B cell (primary cell): Measurements from ENCODE around the gene DSC3. TPM values are rescaled to one million over a fixed set of nuclear protein-coding genes. Genes with fewer than 3 reads are reported as not detected.

ENCODE experiments used
- ATAC-seq: fragments of 200-7000 bp; cut with Tn5 transposase; one replicate; pipeline ENCODE4 v1.10.0; 2021; ENCODE audit warnings: low read depth, mild to moderate bottlenecking, moderate number of reproducible peaks, moderate library complexity
- CTCF ChIA-PET: fragments of 350-600 bp; sonication (Branson Sonifier 250); formaldehyde crosslinking; loops from one replicate; lab custom pipeline; 2021; ENCODE audit warnings: antibody characterized with exemption, inconsistent platforms; lab: Charles Lee
- POLR2A ChIA-PET: fragments of 350-600 bp; sonication (Branson Sonifier 250); formaldehyde crosslinking; loops from one replicate; lab custom pipeline; 2021; ENCODE audit warnings: antibody characterized with exemption; lab: Charles Lee
- DNase-seq: peaks from one replicate; pipeline ENCODE4 v3.0.0; 2013
- H2AFZ ChIP-seq: 2 replicates; pipeline ENCODE4 v1.6.1; 2012; ENCODE audit warnings: mild to moderate bottlenecking, low read depth, low read length; ENCODE audit not compliant: insufficient read depth, poor library complexity, severe bottlenecking
- H3K27ac ChIP-seq, 2 donors: 1 replicate in 1 of 2; 2 replicates in 1 of 2; pipeline ENCODE4 v1.5.1; 2012 to 2013; ENCODE audit warnings: low read length in 2 of 2, mild to moderate bottlenecking in 2 of 2, moderate library complexity in 1 of 2
- H3K27me3 ChIP-seq, 4 experiments: fragments of 200-600 bp in 1 of 4; sonication (generic) in 1 of 4; replicated peaks in 1 of 4; 1 replicate in 2 of 4; 2 replicates in 2 of 4; pipeline versions ENCODE4 v1.6.1 to v1.7.0; 2013 to 2016; ENCODE audit warnings: low read length in 3 of 4, mild to moderate bottlenecking in 2 of 4, mixed read lengths in 1 of 4, moderate library complexity in 1 of 4; ENCODE audit not compliant: insufficient read depth in 4 of 4, control insufficient read depth in 3 of 4; ENCODE audit errors: control extremely low read depth in 1 of 4
- H3K36me3 ChIP-seq, 2 experiments: replicated peaks in 1 of 2; 1 replicate in 1 of 2; 2 replicates in 1 of 2; pipeline versions ENCODE4 v1.6.1 to v1.7.1; 2013; ENCODE audit warnings: low read length in 1 of 2; ENCODE audit not compliant: insufficient read depth in 2 of 2, control insufficient read depth in 1 of 2; ENCODE audit errors: control extremely low read depth in 1 of 2, extremely low read depth in 1 of 2
- H3K4me1 ChIP-seq, 2 donors: fragments of 200-600 bp in 1 of 2; sonication (generic) in 1 of 2; 1 replicate in 1 of 2; 2 replicates in 1 of 2; pipeline versions ENCODE4 v1.5.1 to v1.6.1; 2013 to 2017; ENCODE audit warnings: low read length in 2 of 2; ENCODE audit not compliant: control insufficient read depth in 2 of 2, insufficient read depth in 2 of 2
- H3K4me2 ChIP-seq: replicated peaks from 2 replicates; pipeline ENCODE3; 2012; ENCODE audit warnings: mild to moderate bottlenecking, low read depth, low read length; ENCODE audit not compliant: poor library complexity, severe bottlenecking
- H3K4me3 ChIP-seq, 5 experiments: fragments of 200-600 bp in 1 of 5; sonication (generic) in 1 of 5; 1 replicate in 3 of 5; 2 replicates in 2 of 5; pipeline versions ENCODE4 v1.5.1 to v1.7.0; 2011 to 2016; ENCODE audit warnings: low read length in 4 of 5, mild to moderate bottlenecking in 4 of 5, low read depth in 2 of 5, control low read depth in 1 of 5, moderate library complexity in 1 of 5; ENCODE audit not compliant: insufficient read depth in 1 of 5; ENCODE audit errors: control extremely low read depth in 1 of 5, extremely low read depth in 1 of 5
- H3K79me2 ChIP-seq: fragments of 200-600 bp; sonication (generic); one replicate; pipeline ENCODE4 v1.6.0; 2016; ENCODE audit warnings: low read length; ENCODE audit not compliant: control insufficient read depth, insufficient read depth
- H3K9ac ChIP-seq: fragments of 200-600 bp; sonication (generic); 2 replicates; pipeline ENCODE4 v1.6.1; 2017; ENCODE audit warnings: mild to moderate bottlenecking, low read length, moderate library complexity
- H3K9me3 ChIP-seq, 3 donors: one replicate each; pipeline versions ENCODE4 v1.6.1 to v1.7.1; 2013; ENCODE audit warnings: low read length in 2 of 3; ENCODE audit not compliant: control insufficient read depth in 2 of 3, insufficient read depth in 1 of 3; ENCODE audit errors: control extremely low read depth in 1 of 3
- H4K20me1 ChIP-seq: 2 replicates; pipeline ENCODE4 v1.6.0; 2012; ENCODE audit warnings: mild to moderate bottlenecking, low read length; ENCODE audit not compliant: insufficient read depth, control insufficient read depth, poor library complexity, severe bottlenecking
- H3K27ac Mint-ChIP-seq: one replicate; pipeline ENCODE4 v1.8.0; 2021; ENCODE audit warnings: mixed read lengths
- H3K27me3 Mint-ChIP-seq: one replicate; pipeline ENCODE4 v1.8.0; 2021; ENCODE audit warnings: mixed read lengths
- H3K4me1 Mint-ChIP-seq: one replicate; pipeline ENCODE4 v1.8.0; 2021; ENCODE audit warnings: mixed read lengths
- H3K4me3 Mint-ChIP-seq: one replicate; pipeline ENCODE4 v1.8.0; 2021; ENCODE audit warnings: mixed read lengths
- H3K9me3 Mint-ChIP-seq: one replicate; pipeline ENCODE4 v1.8.0; 2022; ENCODE audit warnings: mixed read lengths; ENCODE audit not compliant: insufficient read depth
- EZH2 ChIP-seq: IDR thresholded peaks from 2 replicates; pipeline ENCODE4 v1.6.1; 2012; ENCODE audit warnings: borderline replicate concordance, low read depth, mild to moderate bottlenecking, moderate library complexity, low read length; ENCODE audit not compliant: insufficient read depth, poor library complexity, severe bottlenecking
- WGBS: methylation state at CpG from one replicate; pipeline ENCODE4 v1.1.5; 2013; ENCODE audit warnings: missing lambda C conversion rate; ENCODE audit not compliant: insufficient coverage; 5-methylcytosine and 5-hydroxymethylcytosine counted together
- intact Hi-C: fragments of 100-400 bp; cut with micrococcal nuclease; formaldehyde crosslinking; loops from one replicate; pipeline ENCODE4 v1.10.0; 2022
- polyA plus RNA-seq: library from polyadenylated mRNA; depleted of rRNA; stranded (reverse); fragments of >200 nt; gene quantifications from 2 replicates; pipeline ENCODE4 v1.2.3, GENCODE V29; 2012
- total RNA-seq, 2 donors: library from RNA; stranded (reverse); fragments of 120-200 nt in 1 of 2; gene quantifications; 1 replicate in 1 of 2; 2 replicates in 1 of 2; pipeline versions ENCODE4 v1.2.3 to v1.2.4, GENCODE V29; 2013 to 2022
- TF ChIP-seq, protein P1 (sequence below): fragments of 200-600 bp; IDR thresholded peaks from one replicate; pipeline ENCODE4 v1.8.0; 2022; ENCODE audit warnings: antibody characterized with exemption, mild to moderate bottlenecking

Gene DSC3
- total and polyA plus RNA-seq, 2 donors (not counting 1 experiment from before 2014, with no cell fraction given), result not detected

DNA sequence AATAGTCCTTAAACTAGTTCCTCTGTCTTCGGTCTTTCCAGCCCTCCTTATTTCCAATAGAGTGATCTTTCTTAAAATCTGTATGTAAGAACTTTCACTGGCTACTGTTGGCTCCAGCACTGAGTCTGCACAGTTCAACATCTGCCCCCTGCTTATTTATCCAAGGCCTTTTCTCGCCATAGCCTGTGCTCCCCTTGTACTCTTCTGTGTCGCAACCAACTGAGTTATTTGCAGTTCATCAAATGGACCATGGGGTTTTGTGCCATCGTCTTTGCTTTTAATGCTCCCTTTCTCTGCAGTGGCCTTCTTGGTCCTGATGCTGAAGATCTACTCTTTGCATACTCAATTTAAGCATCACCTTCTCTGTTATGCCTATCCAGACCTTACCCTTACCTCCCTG lies 77.3 kb downstream of the DSC3 start:
- 92% methylated on average over 3 of the region's 4 CpGs for WGBS
- no peaks in the 10 kb centered on the region for H3K4me1 ChIP-seq
- H3K27me3 ChIP-seq, result no peaks in the 10 kb centered on the region
- no peak overlapping the region for H3K9ac ChIP-seq
- H3K27ac Mint-ChIP-seq, result no peak overlapping the region
- no peak for TF ChIP-seq EZH2
- TF ChIP-seq, protein P1, sequence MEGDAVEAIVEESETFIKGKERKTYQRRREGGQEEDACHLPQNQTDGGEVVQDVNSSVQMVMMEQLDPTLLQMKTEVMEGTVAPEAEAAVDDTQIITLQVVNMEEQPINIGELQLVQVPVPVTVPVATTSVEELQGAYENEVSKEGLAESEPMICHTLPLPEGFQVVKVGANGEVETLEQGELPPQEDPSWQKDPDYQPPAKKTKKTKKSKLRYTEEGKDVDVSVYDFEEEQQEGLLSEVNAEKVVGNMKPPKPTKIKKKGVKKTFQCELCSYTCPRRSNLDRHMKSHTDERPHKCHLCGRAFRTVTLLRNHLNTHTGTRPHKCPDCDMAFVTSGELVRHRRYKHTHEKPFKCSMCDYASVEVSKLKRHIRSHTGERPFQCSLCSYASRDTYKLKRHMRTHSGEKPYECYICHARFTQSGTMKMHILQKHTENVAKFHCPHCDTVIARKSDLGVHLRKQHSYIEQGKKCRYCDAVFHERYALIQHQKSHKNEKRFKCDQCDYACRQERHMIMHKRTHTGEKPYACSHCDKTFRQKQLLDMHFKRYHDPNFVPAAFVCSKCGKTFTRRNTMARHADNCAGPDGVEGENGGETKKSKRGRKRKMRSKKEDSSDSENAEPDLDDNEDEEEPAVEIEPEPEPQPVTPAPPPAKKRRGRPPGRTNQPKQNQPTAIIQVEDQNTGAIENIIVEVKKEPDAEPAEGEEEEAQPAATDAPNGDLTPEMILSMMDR, result no peak
- H3K4me3 Mint-ChIP-seq, result no peak overlapping the region
- peaks cover 0 to 2% (median 0%) of the 10 kb centered on the region in 3 donors for H3K9me3 ChIP-seq
- DNase-seq (no peak), ATAC-seq (no peak)
- no peak overlapping the region for H3K4me2 ChIP-seq
- no peaks in the 10 kb centered on the region for H3K36me3 ChIP-seq
- ChIA-PET POLR2A (no interaction called here), CTCF (no interaction called here)
- H3K27me3 Mint-ChIP-seq, result no peaks in the 10 kb centered on the region
- no peaks in the 10 kb centered on the region for H3K9me3 Mint-ChIP-seq
- no peak overlapping the region for H3K27ac ChIP-seq
- H3K4me1 Mint-ChIP-seq, result no peaks in the 10 kb centered on the region
- no peak overlapping the region for H3K4me3 ChIP-seq
- no peak overlapping the region for H2AFZ ChIP-seq
- no peaks in the 10 kb centered on the region for H3K79me2 ChIP-seq
- H4K20me1 ChIP-seq, result no peaks in the 10 kb centered on the region
- intact Hi-C loops, result no loop called here

DNA sequence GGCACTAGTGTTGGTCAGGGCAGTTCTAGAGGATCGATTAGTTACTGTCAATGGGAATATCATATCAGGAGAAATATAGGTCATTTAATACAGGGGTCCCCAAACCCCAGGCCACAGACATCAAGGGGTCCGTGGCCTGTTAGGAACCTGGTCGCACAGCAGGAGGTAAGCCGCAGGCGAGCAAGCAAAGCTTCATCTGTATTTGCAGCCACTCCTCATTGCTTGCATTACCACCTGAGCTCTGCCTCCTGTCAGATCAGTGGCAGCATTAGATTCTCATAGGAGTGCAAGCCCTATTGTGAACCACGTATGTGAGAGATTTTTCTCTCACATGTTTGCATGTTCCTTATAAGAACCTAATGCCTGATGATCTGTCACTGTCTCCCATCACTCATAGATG lies 81.9 kb downstream of the DSC3 start:
- Histone ChIP-seq H3K4me2 (no peak overlapping the region), H3K4me1 (no peaks in the 10 kb centered on the region), H3K27ac (no peak overlapping the region), H3K4me3 (no peak overlapping the region), H4K20me1 (no peaks in the 10 kb centered on the region), H3K79me2 (no peaks in the 10 kb centered on the region), H3K9ac (no peak overlapping the region), H2AFZ (no peak overlapping the region), H3K36me3 (no peaks in the 10 kb centered on the region), H3K9me3 (peaks cover 0 to 2% (median 0%) of the 10 kb centered on the region in 3 donors), H3K27me3 (no peaks in the 10 kb centered on the region)
- DNase-seq, result no peak
- ChIA-PET CTCF (no interaction called here), POLR2A (no interaction called here)
- peaks cover 4% of the 10 kb centered on the region for H3K27me3 Mint-ChIP-seq
- H3K4me1 Mint-ChIP-seq, result no peaks in the 10 kb centered on the region
- H3K9me3 Mint-ChIP-seq, result no peaks in the 10 kb centered on the region
- ATAC-seq, result no peak
- intact Hi-C loops, result no loop called here
- WGBS, result 100% methylated on average over 4 of the region's 6 CpGs
- TF ChIP-seq EZH2, result no peak
- TF ChIP-seq, protein P1, result no peak
- H3K27ac Mint-ChIP-seq, result no peak overlapping the region
- no peak overlapping the region for H3K4me3 Mint-ChIP-seq
